ENCODE results near the gene USP13.

Gene USP13

GRCh38 chr3:179697736-179698332 is 45.0 kb downstream of the USP13 start:
- DNase-seq (ENCODE audit: low spot score): no peak

DNA sequence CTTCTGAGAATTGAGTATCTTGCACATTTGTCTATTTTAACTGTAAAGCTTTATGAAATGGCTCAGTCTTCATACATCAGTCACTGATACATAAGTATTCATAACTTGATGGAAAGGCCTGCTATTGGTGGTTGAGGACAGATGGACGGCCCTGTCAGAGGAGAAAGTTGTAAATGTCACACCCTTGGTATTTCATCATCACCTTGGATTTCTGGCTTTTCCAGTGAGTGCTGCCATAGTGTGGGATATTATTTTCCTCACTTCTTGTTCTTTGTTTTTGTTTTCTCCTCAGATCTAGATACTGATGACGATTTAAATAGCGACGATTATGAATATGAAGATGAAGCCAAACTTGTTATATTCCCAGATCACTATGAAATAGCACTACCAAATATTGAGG is 47.9 kb downstream of the USP13 start:
- DNase-seq (ENCODE audit: low spot score): no peak

DNA sequence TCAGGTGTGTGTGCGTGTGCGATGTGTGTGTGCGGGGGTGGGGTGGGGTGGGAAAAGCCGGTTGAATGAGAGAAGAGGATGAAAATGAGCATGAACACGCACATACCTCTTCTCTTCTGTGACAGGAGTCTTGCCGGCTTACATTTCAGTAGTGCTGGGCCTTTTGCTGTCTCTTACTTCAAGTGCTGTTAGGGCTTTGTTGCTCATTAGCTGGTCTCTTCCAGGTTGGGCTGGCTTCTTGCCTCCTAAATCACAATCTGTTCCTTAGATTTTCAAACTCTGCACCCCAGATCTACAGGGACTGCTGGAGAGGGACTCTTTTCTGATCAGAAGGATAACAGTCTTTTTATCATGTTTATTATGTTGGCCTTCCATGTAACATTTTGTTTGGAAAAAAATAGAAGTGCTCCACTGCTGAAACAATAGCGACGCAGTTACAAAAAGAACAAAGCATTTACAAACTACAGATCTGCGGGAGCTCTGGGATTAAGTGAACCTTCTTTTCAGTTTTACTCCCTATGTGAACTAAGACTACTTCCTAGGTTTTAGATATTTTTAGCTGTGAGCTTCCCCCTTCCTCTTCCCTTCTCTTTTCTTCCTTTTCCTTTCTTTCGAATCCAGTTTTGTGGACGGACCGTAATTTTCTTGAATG is 48.5 kb downstream of the USP13 start:
- DNase-seq (ENCODE audit: low spot score): no peak

GRCh38 chr3:179702271-179702947 is 49.6 kb downstream of the USP13 start:
- no peak for DNase-seq (ENCODE audit: low spot score)

DNA sequence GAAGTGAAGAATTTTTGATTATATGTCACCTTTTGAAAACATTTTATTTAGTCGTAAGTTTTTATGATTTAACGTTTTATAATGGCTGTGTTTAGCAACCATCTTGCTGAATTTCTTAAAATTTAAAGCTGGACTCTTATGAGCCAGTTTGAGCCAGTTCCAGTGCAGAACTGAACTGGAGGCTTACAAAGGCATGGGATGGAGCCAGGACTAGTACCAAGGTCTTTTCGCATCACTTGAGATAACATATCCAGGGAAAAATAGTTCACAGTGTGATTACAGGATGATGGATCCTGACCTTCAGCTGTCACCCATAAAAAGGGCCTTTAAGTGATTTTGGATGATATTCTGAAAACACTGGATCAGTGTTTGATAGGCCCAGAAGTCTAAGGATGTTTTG is 51.0 kb downstream of the USP13 start:
- no peak for DNase-seq (ENCODE audit: low spot score)

- no peak for DNase-seq (ENCODE audit: low spot score)
Observed at GRCh38 chr3:179706233-179706632, 53.4 kb downstream of the USP13 start.

- no peak for DNase-seq (ENCODE audit: low spot score)
Observed at GRCh38 chr3:179710079-179710478, 57.2 kb downstream of the USP13 start.

DNA sequence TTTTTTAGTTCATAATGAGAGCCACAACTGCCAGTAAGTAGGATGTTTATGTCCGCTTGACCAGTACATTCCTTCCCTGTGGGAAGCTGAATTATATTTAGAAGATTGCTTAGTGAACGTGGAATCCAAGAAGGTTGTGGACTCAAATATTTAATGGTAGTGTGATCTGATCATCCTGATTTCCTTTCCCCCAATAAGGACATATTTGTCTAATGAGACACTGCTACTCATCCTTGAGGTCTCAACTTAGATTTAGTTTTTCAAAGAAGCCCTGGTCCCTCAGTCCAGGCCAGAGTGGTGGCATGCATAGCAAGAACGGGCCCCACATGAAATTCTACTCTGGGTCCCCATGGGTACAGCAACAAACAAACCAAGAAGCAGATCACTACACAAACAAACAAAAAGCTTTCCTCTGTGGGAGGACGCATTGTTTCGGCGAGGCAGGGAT is 60.8 kb downstream of the USP13 start:
- no peak for DNase-seq (ENCODE audit: low spot score)

- no peak for DNase-seq (ENCODE audit: low spot score)
Observed at GRCh38 chr3:179715582-179715981, 62.7 kb downstream of the USP13 start.

DNA sequence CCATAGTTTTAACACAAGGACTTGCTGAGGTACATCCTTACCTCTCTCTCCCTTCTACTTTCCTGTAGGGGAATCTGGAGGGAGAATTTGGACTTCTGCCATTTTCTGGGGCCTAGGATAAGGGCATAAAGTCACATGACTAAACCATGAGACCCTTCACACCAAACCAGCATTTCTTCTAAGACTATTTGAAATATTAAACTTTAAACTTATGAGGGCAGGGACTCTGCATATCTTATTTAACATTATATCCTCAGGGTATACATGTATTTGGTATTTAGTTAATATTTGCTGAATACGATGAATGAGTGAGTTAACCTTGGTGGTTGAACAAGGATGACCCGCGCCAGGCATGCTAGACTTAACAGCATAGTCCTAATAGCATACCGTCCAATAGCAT is 63.4 kb downstream of the USP13 start:
- DNase-seq (ENCODE audit: low spot score): no peak

- no peak for DNase-seq (ENCODE audit: low spot score)
Observed at GRCh38 chr3:179716811-179717210, 64.0 kb downstream of the USP13 start.

- DNase-seq (ENCODE audit: low spot score): no peak
Observed at GRCh38 chr3:179717219-179717618, 64.4 kb downstream of the USP13 start.

DNA sequence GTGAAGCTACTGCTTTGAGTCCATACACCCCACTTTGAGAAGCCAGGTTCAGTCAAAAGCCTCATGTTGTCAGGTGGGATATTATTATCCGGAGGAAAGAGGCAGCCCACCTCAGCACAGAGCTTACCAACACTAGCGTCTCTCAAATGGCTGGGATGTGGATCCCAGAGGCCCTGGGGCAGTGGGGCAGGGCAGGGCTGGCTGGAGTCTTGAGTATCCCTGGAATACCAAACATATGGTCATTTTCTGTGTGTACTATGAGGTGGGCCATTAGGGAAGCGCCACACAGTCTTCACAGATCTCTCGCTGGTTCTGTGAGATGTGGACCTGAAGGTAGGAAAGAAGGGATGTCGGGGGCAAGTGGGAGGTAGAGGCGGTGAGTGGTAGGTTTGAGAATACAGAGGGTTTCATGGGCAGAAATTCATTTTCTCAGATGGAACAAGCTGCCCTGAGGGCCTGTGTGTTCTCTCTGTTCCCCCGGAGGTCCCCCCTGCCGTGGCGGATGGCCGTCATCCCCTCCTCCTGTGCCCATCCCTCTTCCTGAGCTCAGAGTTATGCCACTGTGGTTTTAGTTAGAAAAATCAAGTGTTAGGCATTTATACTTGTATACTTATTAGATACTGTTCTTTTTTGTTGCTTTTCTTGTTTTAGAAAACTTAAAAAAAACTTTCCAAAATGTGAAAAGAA is 66.4 kb downstream of the USP13 start:
- no peak for DNase-seq (ENCODE audit: low spot score)

DNA sequence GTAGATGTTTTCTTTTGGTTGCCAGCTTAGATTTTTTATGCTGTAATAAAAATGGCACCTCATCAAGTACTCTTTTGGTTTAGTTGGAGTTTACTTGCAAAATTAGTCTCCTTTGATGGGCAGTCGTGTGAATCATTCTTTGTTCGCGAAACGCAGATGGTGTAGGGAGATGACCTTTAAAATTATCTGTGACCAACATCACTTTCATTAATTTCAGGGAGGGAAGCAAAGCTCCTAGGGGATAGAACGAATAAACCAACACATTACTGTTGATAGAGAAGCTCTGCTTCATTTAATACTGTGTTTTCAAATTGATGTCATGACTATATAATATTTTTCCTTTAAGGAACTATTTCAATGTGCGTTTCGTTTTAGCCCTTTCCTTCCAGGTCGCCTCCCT is 67.4 kb downstream of the USP13 start:
- no peak for DNase-seq (ENCODE audit: low spot score)

- DNase-seq (ENCODE audit: low spot score): no peak
Observed at GRCh38 chr3:179723617-179724016, 70.8 kb downstream of the USP13 start.

DNA sequence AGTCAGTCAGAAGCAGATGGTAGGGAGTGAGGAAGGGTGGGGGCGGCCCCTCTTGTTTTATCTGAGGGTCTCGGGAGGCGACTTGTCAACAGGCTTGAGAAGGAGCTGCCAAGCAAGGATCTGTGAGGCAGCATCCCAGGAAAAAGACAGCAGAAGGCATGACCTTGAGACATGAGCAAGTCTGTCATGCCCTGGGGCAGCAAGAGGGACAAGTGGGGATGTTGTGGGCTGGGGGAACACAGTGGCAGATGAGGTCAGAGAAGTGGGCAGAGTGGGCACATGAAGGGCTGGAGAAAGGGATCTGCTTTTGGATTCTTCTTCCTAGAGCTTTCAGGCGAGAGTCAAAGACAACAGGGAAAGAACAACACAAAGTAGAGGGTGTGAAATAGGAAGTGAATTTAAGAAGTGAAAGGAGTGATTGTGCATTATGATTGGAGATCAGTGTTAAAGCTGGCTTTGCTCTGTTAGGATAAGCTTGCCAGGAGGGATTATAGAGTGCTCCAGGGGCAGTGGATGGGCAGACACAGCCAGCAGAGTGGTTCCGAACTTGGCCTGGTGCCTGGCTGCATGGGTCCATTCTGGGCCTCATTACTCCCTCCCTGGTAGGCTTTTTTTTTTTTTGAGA is 73.3 kb downstream of the USP13 start:
- DNase-seq (ENCODE audit: low spot score): no peak

DNA sequence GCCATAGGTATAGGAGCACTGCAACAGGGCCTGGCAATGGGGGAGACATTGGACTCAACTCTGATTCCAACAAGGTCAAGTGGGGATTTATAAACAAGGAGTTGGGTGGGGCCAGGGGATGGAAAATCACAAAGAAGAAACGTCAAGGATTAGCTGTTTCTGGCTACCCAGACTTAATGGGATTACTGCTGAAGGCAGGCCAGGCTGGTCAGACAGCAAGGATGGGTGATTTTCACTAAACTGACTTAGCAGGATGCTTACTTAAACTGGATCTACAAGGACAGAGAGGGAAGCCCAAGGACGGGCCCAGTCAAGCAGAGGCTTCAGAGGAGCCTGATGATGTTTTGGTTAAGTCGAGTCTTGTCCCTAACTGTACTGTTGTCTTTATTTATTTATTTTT is 76.2 kb downstream of the USP13 start:
- no peak for DNase-seq (ENCODE audit: low spot score)

DNA sequence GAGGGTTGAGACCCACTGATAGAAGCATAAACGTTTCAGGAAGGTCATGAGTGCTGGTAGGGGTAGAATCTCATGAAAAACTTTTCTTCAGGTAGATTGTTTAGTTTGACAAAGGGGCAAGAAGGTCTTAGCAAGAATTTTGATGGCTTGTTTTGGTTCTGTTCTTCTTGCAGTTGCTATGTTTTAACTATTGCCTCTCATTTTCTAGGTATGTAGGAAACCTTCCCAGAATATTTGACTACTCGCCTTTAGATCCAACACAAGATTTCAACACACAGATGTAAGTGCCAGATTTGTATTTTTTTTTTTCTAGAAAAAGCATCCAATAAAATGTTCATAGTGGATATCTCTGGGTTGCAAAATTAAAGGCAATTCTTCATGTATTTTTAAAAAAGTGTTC is 77.1 kb downstream of the USP13 start:
- DNase-seq (ENCODE audit: low spot score): no peak

GRCh38 chr3:179730506-179730905 is 77.7 kb downstream of the USP13 start:
- no peak for DNase-seq (ENCODE audit: low spot score)

- DNase-seq (ENCODE audit: low spot score): no peak
Observed at GRCh38 chr3:179731544-179731943, 78.7 kb downstream of the USP13 start.

DNA sequence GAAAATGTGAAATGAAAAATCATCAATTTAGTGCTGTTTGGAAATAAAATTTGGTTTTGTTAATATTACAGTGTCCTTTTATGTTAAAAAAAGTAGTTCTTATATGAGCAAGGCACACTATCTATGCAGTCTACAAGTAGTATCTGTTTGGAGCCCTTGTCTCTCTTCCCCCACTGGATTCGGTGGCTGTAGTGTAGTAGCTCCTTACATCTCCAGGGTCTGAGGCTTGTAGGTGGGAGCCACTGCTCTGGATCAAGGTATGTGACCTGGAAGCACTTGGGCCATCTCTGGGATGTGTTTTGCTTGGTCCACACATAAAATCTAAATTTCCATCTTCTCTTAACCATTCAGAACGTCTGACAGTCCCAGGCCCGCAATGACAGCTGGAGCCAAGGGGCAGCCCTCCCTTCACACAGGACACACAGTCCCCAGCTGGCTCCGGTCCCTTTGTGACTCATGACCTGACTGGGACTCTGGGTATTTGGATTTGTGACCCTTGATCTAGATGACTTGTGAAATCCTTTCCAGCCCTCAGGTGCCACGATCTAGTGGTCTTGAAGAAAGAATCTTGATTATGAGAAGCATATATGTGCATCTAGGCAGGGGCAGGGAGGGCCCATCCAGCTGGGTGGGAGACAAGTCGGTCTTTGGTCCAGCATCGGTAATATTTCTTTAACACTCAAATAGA is 80.0 kb downstream of the USP13 start:
- no peak for DNase-seq (ENCODE audit: low spot score)

GRCh38 chr3:179733797-179734196 is 81.0 kb downstream of the USP13 start:
- DNase-seq (ENCODE audit: low spot score): no peak

All from CD4-positive, alpha-beta T cell treated with Interleukin-15 for 4 hours (primary cell).